Left forelimb (tissue), 1 donor: ENCODE results near the gene SPDYE6.
A peak's percentile ranks its signal among the peaks of the same experiment; 100 is the strongest.
"Not testable (repeated sequence)": the region's sequence is repeated elsewhere in the genome, so short reads cannot be mapped to it uniquely, and the experiment has no call there.

Experiments used
- DNase-seq: peaks from one replicate; pipeline ENCODE4 v3.0.0-alpha.2; 2018; ENCODE audit warnings: low spot score

Gene SPDYE6, protein sequence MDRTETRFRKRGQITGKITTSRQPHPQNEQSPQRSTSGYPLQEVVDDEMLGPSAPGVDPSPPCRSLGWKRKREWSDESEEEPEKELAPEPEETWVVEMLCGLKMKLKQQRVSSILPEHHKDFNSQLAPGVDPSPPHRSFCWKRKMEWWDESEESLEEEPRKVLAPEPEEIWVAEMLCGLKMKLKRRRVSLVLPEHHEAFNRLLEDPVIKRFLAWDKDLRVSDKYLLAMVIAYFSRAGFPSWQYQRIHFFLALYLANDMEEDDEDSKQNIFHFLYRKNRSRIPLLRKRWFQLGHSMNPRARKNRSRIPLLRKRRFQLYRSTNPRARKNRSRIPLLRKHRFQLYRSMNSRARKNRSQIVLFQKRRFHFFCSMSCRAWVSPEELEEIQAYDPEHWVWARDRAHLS

DNA sequence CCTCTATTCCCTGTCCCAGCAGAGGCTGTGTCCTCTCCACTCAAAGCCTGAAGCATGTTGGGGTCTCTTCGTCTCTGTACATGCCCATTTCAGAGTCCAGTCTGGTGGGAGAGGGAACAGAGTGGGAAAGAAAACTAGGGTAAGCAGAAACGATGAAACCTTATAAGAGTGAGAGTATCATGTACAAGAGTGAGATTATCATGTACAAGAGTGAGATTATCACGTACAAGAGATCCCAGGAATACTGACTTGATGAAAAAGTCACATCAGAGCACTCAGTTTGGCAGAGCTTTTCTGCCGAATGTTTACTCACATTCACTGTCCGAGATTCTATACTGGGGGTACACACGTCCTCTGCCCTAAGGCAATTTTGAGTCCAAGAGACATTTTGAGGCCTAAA lies at the start of gene SPDYE6:
SPDYE6 (minus strand) TSS at position 101 of the 400 bp plus-strand sequence. CDS start 421 bp downstream, outside the sequence.
- not testable (repeated sequence) for DNase-seq

DNA sequence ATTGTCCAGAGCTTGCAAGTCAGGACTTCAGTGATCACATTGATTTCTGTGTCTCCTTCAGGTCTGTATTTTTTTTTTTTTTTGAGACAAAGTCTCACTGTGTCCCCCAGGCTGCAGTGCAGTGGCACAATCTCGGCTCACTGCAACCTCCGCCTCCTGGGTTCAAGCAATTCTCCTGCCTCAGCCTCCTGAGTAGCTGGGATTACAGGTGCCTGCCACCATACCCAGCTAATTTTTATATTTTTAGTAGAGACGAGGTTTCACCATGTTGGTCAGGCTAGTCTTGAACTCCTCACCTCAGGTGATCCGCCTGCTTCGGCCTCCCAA lies 48.6 kb upstream of the SPDYE6 start:
- DNase-seq: not testable (repeated sequence)

DNA sequence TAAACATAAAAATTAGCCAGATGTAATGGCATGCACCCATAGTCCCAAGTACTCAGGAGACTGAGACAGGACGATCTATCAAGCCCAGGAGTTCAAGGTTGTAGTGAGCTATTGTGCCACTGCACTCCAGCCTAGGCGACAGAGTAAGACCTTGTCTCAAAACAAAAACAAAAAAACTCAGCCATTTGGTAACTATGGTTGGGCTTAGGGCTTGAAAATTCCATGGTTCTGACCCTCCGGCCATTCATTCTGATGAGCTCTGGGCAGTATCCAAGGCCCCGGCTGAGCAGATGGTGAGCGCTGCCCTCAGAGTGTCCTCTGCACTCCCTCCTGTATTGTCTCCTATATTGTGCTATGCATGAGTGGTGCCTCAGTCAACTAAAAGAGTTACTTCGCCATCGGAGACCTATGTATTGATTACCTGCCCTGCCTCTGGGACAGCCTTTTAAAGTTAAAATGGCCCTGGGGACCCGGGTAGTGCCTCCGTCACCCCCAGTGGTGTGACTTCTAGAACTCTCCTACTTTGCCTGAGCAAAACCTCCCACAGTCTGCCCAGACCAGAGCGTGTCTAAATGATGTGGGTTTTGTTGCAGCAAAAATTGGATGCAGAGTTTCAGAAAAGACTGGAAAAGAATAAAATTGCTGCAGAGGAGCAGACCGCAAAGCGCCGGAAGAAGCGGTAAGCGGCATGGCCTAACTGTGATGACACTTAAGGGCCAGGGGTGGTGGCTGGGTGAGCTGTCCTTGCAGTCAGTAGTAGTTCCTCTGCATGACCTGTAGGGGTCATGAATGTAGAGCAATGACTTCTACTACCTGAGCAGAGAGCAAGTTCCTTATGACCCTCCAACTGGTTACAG lies 48.0 kb upstream of the SPDYE6 start:
- no peak for DNase-seq

DNA sequence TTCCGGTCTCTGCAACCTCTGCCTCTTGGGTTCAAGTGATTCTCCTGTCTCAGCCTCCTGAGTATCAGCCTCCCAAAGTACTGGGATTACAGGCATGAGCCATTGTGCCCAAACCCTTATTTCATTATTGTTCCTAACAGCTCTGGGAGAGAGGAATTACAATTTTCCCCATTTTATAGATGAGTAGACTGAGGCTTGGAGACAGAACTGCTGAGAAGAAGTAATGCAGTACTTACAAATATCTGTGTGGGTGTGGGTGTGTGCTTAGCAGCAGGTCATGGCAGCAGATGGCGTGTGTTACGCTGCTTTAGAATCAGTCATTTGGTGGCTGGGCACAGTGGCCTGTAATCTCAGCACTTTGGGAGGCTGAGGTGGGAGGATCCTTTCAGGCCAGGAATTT lies 47.3 kb upstream of the SPDYE6 start:
- DNase-seq: no peak

DNA sequence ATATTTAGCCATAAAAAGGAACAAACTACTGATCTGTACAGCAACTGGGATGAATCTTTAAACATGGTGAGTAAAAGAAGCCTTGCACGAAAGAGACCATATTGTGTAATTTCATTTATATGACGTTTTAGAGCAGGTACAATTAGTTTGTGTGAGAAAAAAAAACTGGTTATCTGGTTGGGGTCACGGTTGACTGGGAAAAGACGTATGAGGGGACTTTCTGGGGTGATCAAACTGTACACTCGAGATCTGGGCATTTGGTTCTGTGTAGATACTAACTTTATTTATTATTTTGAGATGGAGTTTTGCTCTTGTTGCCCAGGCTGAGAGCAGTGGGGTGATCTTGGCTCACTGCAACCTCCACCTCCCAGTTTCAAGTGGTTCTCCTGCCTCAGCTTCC lies 44.1 kb upstream of the SPDYE6 start:
- no peak for DNase-seq

DNA sequence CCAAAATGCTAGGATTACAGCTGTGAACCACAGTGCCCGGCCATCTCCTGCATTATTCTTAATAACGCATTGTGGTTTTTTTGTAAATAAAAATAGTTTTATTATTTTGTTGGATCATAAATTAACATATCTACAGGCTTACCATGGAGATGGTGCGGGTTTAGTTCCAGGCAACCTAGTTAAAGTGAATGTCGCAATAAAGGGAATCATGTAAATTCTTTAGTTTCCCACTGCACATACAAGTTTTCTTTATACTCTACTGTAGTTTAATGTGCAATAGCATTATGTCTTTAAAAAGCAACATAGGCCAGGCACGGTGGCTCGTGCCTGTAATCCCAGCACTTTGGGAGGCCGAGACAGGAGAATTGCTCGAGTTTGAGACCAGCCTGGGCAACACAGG lies 42.3 kb upstream of the SPDYE6 start:
- no peak for DNase-seq

DNA sequence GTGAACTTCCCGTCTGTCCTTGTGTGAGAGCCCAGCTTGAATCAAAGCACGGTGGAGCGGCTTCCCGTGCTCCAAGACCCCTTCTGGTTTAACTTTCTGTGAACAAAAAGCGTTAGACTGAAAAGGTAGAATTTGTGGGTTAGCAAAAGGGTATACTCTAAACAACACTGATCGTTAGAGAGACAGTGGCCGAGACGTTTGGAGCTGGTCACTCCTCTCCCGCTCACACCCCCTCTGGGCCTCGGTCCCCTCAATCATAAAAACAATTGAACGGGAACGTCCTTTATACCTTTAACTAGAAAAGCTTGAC lies 40.4 kb upstream of the SPDYE6 start:
- no peak for DNase-seq

DNA sequence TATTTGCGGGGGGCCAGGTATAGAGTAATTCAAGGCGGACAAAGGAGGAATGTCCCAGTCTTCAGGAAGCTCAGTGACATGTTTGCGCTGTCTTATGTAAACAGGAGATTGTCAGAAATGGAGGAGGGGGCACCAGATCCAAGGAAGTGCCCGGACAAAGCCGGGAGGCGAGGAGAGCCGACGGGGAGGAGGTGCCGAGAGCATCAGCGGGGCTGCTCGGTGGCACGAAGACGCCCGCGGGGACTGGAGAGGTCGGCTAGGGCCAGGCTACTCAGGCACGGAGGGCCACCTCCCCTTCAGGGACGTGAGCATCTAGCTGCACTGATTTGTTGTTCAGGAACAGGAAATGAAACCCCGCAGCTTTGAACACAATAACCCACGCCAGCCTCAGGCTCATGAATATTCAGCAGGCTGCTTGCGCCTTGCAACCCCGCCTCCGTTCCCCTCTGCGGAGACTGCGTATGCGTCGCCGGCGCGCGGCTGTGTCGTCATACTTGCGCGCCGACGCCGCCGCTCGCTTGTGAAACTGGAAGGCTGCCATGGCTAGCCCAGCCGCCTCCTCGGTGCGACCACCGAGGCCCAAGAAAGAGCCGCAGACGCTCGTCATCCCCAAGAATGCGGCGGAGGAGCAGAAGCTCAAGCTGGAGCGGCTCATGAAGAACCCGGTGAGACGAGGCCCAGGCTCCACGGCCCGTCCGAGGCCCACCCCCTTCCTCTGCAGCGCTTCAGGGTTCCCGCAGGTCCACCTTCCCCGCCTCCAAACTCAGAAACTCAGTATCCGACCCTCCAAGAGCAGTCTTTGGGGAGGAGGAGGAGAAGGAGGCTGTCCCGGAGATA lies 39.8 kb upstream of the SPDYE6 start, which contains the start of gene PRKRIP1:
PRKRIP1 (plus strand) TSS at position 491 of the 837 bp plus-strand sequence; CDS start at position 540, 49 bp downstream.
- peak; percentile 92 for DNase-seq

DNA sequence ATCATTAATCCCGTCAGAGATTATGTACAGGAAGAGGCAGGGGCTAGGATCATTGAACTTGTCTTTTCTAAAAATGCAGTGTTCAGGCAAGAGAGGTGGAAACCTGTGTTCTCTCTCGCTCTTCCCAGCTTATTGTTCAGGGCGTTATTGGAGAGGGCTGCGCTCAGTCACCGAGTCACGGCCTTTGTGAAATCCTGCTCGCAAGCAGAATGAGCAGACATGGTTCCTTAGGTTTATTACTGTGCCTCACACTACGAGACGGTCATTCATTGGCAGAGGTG lies 39.3 kb upstream of the SPDYE6 start:
- DNase-seq: no peak

DNA sequence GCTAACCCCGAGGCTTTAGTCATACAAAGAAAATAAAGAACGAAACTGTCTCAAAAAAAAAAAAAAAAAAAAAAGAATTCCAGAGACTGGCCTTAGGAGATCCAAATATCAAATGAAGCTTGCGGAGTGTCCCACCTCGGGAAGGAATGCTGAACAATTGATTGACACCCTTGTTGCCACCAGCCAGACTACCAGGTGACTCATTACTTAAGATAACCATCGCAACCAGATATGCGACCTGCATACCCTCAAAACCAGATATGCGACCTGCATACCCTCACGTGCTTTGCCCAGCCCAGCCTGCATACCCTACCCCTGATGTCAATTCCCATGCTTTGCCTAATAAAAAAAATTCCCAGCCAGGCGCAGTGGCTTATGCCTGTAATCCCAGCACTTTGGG lies 37.2 kb upstream of the SPDYE6 start:
- DNase-seq: no peak

DNA sequence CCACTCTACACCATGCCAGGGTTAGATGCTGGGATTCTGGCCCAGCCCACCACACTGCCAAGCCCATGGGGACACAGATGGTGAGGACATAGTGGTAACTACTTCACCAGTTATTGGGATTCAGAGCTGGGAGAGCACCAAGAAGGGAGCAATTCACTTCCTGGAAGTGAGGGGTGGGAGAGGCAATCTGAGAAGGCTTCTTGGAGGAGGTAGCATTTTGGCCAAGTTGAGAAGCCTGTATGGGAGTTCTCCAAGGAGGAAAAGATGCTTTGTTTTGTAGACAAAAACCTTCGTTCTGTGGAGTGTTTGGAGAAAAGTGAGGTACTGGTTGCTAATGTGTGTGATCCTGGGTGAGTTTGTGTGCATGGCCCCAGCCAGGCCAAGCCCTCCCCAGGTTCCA lies 36.1 kb upstream of the SPDYE6 start:
- DNase-seq: no peak

DNA sequence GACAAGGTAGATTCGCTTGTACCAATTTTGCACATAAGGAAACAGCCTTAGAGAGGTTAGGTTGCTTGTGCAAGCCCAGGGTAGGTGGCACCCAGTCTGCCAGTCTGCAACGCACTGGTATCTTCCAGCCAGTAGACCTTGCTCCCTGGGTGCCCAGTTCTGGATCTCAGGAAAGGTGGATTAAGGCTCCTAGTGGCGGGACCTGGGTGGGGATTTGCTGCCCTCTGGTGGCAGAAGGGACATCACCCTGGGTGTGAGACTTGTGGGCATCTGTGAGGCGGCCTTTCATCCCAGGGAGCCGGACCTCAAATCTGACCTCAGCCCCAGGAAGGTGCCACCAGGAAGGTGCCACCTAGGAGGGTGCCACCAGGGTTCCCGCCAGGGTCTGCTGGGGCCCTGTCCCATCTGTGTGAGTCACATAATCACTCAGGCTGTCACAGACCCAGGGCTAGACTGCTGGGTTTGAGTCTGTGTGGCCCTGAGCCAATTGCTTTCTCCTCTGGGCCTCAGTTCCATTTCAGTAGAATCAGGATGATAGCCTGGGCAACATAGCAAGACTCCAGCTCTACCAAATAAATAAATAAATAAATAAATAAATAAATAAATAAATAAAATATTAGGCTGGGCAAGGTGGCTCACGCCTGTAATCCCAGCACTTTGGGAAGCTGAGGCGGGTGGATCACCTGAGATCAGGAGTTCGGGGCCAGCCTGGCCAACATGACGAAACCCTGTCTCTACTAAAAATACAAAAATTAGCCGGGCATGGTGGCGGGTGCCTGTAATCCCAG lies 34.6 kb upstream of the SPDYE6 start:
- peak; percentile 85 for DNase-seq

DNA sequence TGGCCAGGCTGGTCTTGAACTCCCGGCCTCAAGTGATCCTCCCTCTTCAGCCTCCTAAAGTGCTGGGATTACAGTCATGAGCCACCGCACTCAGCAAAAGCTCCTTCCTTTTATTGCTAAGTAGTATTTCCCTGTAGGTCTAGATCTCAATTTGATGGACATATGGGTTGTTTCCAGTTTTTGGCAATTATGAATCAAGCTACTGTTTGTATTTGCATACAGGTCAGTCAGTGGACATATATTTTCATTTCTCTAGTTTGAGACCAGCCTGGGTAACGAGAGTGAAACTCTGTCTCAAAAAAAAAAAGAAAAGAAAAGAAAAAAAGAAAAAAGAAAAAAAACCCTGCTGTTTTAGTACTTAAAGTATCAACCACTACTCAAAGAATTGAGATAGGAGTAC lies 33.6 kb upstream of the SPDYE6 start:
- DNase-seq: no peak

DNA sequence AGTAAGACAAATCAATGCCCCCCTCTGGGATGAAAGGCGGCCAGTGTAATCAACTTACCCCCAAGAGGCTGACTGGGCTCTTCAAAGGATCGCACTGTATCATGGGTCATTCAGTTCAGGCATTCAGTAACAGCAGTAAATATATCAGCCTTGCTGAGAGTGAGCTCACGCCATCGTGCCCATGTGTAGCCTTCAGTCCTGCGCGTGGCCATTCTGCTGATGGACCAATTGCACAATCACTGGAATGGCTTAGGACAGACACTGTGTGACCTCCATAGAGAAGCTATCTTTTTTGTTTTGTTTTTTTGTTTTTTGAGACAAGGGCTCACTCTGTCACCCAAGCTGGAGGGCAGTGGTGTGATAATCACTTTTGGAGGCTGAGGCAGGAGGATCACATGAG lies 30.8 kb upstream of the SPDYE6 start:
- no peak for DNase-seq

DNA sequence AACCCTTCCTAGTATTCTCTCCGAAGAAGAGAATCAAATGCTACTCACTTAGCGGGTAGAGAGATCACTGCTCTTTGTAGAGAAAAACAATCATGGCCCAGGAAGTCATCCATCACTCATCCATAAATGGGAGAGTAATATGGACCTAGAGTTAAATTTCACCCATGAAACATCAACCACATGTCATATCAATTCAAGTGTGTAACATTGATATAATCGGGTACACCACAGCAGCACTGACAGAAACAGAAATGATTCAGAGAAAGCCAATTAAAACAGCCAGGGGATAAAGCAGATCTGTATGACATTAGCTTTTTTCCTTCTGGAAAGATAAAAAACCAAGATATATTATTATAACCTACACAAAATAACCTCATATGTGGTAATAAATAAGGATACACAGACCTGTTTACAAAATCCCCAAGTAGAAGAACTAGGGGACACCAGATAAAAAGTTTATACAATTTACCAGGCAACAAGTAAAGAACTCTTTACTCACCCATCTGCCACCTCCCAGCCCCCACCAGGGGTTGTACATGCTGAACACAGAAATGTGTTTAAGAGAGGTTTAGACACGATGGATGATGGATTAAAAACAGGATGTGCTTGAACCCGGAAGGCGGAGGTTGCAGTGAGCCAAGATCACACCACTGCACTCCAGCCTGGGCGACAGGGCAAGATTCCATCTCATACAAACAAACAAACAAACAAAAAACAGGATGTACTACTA lies 25.6 kb upstream of the SPDYE6 start:
- DNase-seq: not testable (repeated sequence)

DNA sequence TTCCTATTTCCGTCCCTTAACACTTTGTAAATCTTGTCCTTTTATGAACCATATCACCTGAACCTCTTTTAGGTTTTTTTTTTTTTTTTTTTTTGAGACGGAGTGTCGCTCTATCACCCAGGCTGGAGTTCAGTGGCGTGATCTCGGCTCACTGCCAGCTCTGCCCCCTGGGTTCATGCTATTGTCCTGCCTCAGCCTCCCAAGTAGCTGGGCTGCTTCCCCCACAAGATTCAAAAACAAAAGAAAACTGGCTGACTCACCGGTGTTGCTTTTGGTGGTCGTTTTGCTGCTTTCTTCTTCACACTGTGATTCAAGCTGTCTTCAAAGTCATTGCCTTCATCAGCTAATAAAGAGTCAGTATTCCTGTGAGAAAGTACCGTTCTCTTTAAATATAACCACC lies 24.6 kb upstream of the SPDYE6 start:
- not testable (repeated sequence) for DNase-seq

DNA sequence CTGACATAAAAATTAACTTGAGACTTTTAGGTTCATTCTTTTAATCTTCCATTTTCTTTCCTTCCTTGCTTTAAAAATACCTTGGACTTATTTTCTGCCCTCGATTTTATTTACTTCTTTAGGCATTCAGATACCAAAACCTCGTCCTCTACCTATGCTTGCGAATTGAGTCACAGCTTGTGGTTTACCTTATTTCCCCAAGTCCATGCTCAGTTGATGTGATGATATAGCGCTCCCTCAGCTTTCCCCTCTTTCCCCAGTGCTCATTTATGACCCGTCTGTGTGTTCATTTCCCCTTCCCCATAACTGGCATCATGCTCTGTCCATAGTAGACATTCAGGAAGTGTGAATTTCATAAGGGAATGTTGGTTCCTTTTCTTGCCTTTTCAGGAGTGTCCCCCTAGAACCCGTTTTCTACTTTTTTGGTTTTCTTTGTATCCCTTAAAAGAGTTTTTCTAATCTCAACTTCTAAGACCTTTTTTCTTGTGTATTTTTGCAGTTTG lies 20.8 kb upstream of the SPDYE6 start:
- DNase-seq: no peak

DNA sequence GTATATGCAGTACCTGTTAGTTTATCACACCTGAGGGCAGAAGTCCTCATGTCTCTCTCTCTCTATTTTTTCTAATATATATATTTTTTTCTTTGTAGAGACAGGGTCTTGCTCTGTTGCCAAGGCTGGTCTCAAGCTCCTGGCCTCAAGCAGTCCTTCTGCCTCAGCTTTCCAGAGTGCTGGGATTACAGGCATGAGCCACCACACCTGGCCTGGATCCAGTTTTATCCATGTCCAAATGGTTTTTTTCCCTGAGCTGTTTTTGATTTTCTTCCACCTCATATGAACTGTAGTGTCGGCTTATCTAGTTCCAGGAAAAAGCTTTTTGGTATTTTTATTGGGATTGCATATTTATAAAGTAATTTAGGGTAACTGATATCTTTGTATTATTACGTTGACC lies 16.6 kb upstream of the SPDYE6 start:
- not testable (repeated sequence) for DNase-seq

DNA sequence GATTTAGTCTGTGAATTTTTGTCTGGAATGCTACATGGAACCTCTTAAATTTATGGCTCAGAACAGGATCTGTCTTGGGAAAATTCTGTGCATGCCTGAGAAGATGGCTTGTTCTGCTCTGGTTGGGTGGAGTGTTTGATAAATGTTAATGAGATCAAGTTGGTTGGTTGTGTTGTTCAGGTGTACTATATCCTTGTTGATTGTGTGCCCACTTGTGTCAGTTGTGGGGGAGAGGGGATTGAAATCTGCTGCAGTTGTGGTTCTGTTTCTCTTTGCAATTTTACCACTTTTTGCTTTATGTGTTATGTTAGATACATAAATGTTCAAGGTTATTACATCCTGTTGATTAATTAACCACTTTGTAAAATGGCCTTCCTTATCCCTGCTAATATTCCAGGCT lies 13.8 kb upstream of the SPDYE6 start:
- not testable (repeated sequence) for DNase-seq

DNA sequence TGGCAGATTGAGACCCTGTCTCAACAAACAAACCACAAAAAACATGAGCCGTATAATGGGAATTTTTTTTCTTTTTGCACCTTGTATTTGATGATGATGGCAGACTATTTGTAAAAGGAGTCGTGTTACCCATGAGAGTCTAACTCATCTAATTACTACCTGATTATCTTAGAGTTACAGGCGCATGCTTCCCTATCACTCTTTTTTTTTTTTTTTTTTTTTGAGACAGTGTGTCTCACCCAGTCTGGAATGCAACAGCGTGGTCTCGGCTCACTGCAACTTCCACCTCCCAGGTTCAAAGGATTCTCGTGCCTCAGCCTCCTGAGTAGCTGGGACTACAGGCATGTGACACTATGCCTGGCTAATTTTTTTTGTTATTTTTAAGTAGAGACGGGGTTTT lies 9.1 kb upstream of the SPDYE6 start:
- DNase-seq: not testable (repeated sequence)

DNA sequence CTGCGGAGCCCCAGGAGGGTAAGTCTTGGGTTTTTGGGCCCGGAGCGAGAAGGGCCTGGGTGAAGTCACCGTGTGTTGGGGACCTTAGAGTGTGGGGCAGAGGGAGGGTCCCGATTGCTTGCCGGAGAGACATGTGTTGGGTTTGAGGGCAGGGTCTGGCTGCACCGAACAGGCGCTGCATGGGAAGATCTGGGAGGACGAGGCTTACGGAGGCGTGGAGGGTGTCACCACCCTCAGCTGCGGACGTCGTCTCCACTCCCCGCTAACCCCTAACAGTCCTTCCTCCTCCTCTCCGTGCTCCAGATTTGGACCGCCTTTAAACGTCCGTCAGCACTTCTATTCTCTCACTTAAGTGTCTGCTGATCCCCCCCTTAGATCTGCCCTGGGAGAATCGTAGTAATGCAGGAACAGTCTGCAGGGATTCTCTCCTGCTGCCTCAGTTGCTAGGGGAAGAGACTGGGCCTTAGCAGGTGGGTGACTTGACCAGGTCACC lies 8.2 kb upstream of the SPDYE6 start:
- DNase-seq: not testable (repeated sequence)
